H1 (cell line): ENCODE results near the gene PPP2R2C. TPM values are rescaled to one million over a fixed set of nuclear protein-coding genes. Genes with fewer than 3 reads are reported as not detected.

ENCODE experiments used
- EZH2 ChIP-seq: fragments of 200-600 bp; sonication (generic); IDR thresholded peaks from 2 replicates; pipeline ENCODE4 v1.7.1; 2012; ENCODE audit warnings: low read depth, mild to moderate bottlenecking, moderate library complexity, low read length, inconsistent platforms; ENCODE audit not compliant: severe bottlenecking
- POLR2A ChIP-seq, 2 experiments: IDR thresholded peaks; 1 replicate in 1 of 2; 2 replicates in 1 of 2; pipeline ENCODE4 v1.6.1; 2011; ENCODE audit warnings: low read depth in 2 of 2, low read length in 2 of 2, mild to moderate bottlenecking in 2 of 2; ENCODE audit errors: control extremely low read depth in 1 of 2
- polyA plus RNA-seq, 7 experiments: library from polyadenylated mRNA; depleted of rRNA in 3 of 7; stranded (reverse) in 5 of 7; unstranded in 2 of 7; fragments of >200 nt in 5 of 7; fragments of 200-250 nt in 2 of 7; gene quantifications; 1 replicate in 5 of 7; 2 replicates in 1 of 7; 4 replicates in 1 of 7; pipeline versions ENCODE4 v1.2.1 to v1.2.3, GENCODE V29; 2011 to 2013; ENCODE audit warnings: missing spikeins in 2 of 7, mixed read lengths in 2 of 7
- total RNA-seq: library from RNA; stranded (reverse); fragmentation: NEBNext Ultra II Directional; extraction: Animal tissue kit (Norgen Biotek cat#: 25700); gene quantifications from 2 replicates; pipeline ENCODE4 v1.2.1, GENCODE V29; 2021

Gene PPP2R2C
- total and polyA plus RNA-seq, 2 of the 8 experiments (the other 6 are each of a cell fraction or from before 2014, with no cell fraction given), result 6.4 TPM

DNA sequence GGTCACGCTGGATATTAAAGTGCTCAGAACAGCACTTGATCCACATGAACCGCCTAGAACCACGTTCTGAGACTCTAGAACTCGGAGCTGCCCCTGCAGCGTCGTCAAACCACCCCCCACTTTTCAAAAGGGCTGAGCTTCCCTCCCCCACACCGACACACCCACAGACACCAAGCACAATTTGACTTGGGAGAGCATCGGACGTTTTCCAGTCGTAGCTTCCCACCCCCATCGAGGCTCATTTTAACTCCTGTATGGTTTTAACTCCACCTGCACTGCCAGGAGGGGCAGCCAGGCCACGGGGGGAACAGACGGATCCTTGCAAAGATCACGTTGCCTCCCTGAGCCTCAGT, 26.3 kb downstream of the PPP2R2C start (continued):
- TF ChIP-seq POLR2A (IDR thresholded peaks at IDR 0.05; ENCODE audit: control extremely low read depth in 1 of 2, low read depth in 2 of 2, low read length in 2 of 2), result no peak
- no peak for TF ChIP-seq EZH2
